WERI-Rb-1 (cell line): ENCODE data around the gene NKAIN2.

ENCODE experiments used
- DNase-seq: peaks from one replicate; pipeline ENCODE4 v3.0.0-alpha.2; 2020
- H3K27ac ChIP-seq: fragments of 250-450 bp; sonication (Bioruptor Pico); 2 replicates; pipeline ENCODE4 v1.5.1; 2020; ENCODE audit warnings: mild to moderate bottlenecking, moderate library complexity
- H3K27me3 ChIP-seq: fragments of 250-450 bp; sonication (Bioruptor Pico); 2 replicates; pipeline ENCODE4 v1.5.1; 2021; ENCODE audit warnings: mild to moderate bottlenecking, low read depth, moderate library complexity; ENCODE audit not compliant: insufficient read depth, severe bottlenecking
- H3K36me3 ChIP-seq: fragments of 250-450 bp; sonication (Bioruptor Pico); 2 replicates; pipeline ENCODE4 v1.5.1; 2020; ENCODE audit warnings: mild to moderate bottlenecking, moderate library complexity
- H3K4me3 ChIP-seq: 2 replicates; pipeline ENCODE4 v1.5.1; 2011; ENCODE audit warnings: low read depth, mild to moderate bottlenecking, control low read depth, low read length
- H3K9me3 ChIP-seq: fragments of 250-450 bp; sonication (Bioruptor Pico); 2 replicates; pipeline ENCODE4 v1.5.1; 2021; ENCODE audit warnings: mild to moderate bottlenecking, moderate library complexity; ENCODE audit not compliant: severe bottlenecking
- CTCF ChIP-seq: IDR thresholded peaks from 2 replicates; pipeline ENCODE4 v1.5.1; 2011; ENCODE audit warnings: low read depth, mild to moderate bottlenecking, control low read depth, inconsistent platforms, low read length

Gene NKAIN2

GRCh38 chr6:124496334-124496733, 692.7 kb downstream of the NKAIN2 start:
- no peaks in the 10 kb centered on the region for H3K27me3 ChIP-seq

DNA sequence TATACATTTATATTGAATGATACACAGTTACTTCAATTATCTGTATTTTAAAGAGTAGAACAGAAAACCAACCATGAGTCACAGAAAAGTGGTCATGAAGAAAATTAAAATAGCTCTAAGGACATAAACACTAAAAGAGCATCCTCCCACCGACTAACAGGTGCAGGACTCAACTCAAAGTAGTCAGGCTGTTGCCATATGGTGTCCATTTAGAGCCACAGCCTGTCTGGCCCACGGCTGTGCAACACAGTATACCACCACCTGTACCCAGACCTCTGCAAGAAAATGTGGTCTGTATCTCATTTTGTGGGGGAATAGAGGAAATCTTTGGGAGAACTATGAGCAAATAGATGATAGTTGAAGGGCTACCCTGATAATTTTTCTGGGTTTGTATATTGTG, 708.8 kb downstream of the NKAIN2 start:
- Histone ChIP-seq H3K9me3 (no peaks in the 10 kb centered on the region), H3K27me3 (no peaks in the 10 kb centered on the region), H3K4me3 (no peak overlapping the region), H3K27ac (no peak overlapping the region), H3K36me3 (no peaks in the 10 kb centered on the region)
- DNase-seq: no peak
- TF ChIP-seq CTCF: no peak

More at GRCh38 chr6:124496334-124496733, 692.7 kb downstream of the NKAIN2 start:
- H3K27ac ChIP-seq: no peak overlapping the region
- no peaks in the 10 kb centered on the region for H3K9me3 ChIP-seq
- no peak for DNase-seq
- TF ChIP-seq CTCF: no peak
- no peaks in the 10 kb centered on the region for H3K36me3 ChIP-seq
- no peak overlapping the region for H3K4me3 ChIP-seq

- no peaks in the 10 kb centered on the region for H3K9me3 ChIP-seq
- no peak overlapping the region for H3K4me3 ChIP-seq
- H3K27me3 ChIP-seq: no peaks in the 10 kb centered on the region
- DNase-seq: no peak
- no peak overlapping the region for H3K27ac ChIP-seq
- no peaks in the 10 kb centered on the region for H3K36me3 ChIP-seq
- TF ChIP-seq CTCF: no peak
Observed at GRCh38 chr6:124517339-124517738, 713.7 kb downstream of the NKAIN2 start.

- Histone ChIP-seq H3K36me3 (no peaks in the 10 kb centered on the region), H3K9me3 (no peaks in the 10 kb centered on the region), H3K27me3 (no peaks in the 10 kb centered on the region), H3K27ac (no peak overlapping the region), H3K4me3 (no peak overlapping the region)
- no peak for DNase-seq
- TF ChIP-seq CTCF: no peak
Observed at GRCh38 chr6:124520514-124520913, 716.8 kb downstream of the NKAIN2 start.

GRCh38 chr6:124522335-124522734, 718.7 kb downstream of the NKAIN2 start:
- H3K9me3 ChIP-seq: no peaks in the 10 kb centered on the region
- H3K27ac ChIP-seq: no peak overlapping the region
- H3K36me3 ChIP-seq: no peaks in the 10 kb centered on the region
- no peak for TF ChIP-seq CTCF
- no peak for DNase-seq
- no peaks in the 10 kb centered on the region for H3K27me3 ChIP-seq
- no peak overlapping the region for H3K4me3 ChIP-seq

DNA sequence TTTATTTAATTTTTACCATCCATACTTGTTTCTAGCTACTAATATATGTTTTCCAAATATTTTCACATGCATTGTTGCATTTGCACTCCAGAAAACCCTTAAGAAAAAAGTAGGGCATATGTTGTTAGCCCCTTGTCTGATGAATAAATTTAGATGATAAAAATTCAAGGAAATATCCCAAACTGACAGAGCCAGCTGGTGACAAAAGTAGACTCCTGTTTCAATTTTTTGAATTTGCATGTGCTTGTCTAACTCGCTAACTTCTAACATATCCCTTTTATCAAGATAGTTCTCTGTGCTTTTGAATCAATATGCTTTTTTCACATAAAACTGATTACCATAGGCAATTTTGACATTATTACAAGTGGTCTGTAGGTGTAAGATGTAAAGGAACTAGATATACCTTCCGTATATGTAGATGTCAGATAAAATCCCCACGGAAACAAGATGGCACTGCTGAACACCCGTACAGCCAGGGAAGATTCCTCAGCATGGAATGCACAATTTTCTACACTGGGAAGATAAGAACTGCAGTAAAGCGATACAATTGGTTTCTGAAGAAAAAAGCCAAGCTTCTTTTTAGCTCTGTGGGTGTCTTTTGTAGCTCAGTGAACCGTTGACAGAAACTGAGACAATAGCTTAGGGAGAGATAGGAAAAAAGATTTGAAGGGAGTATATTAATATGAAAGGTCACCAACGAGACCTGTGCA, 721.0 kb downstream of the NKAIN2 start:
- Histone ChIP-seq H3K36me3 (no peaks in the 10 kb centered on the region), H3K27ac (no peak overlapping the region), H3K9me3 (no peaks in the 10 kb centered on the region), H3K27me3 (no peaks in the 10 kb centered on the region), H3K4me3 (no peak overlapping the region)
- DNase-seq: no peak
- no peak for TF ChIP-seq CTCF
